ENCODE data around the gene FUS. TPM values are rescaled to one million over a fixed set of nuclear protein-coding genes. Genes with fewer than 3 reads are reported as not detected.
"Not testable (repeated sequence)": the region's sequence is repeated elsewhere in the genome, so short reads cannot be mapped to it uniquely, and the experiment has no call there.

The FUS gene
- total RNA-seq, 5 donors from 2014 or later (not counting 1 experiment from before 2014, with no cell fraction given) = 410 to 963 (median 434) TPM

- ATAC-seq (replicated peaks in 1 of 4) (no peak), DNase-seq (peak in 1 of 35 experiments; percentile 8)
- no peak overlapping the region for H3K4me3 Mint-ChIP-seq
- CTCF ChIA-PET = no interaction called here
- peaks cover 29 to 77% of the 10 kb centered on the region in 2 donors for H3K36me3 ChIP-seq (ENCODE audit: control insufficient read depth in 2 of 2, extremely low read depth in 1 of 2, insufficient read depth in 1 of 2, low read length in 1 of 2)
- H3K27ac ChIP-seq (ENCODE audit: low read length) = no peak overlapping the region
- H3K4me3 ChIP-seq (ENCODE audit: control insufficient read depth in 1 of 2, extremely low read depth in 1 of 2, low read length in 1 of 2) = no peak overlapping the region
- POLR2A ChIA-PET = interaction anchor here in 1 of 2 donors (1.2 kb wide), 1 partner anchor 17 kb away, joined by 3 read pairs; no protein-coding TSS in a partner anchor
- H3K4me1 ChIP-seq (ENCODE audit: control insufficient read depth in 1 of 2, extremely low read depth in 1 of 2, insufficient read depth in 2 of 2, low read length in 2 of 2) = peaks cover 4 to 34% of the 10 kb centered on the region in 2 experiments
- H3K9me3 Mint-ChIP-seq = no peaks in the 10 kb centered on the region
- H3K27me3 ChIP-seq (replicated peaks in 1 of 2; ENCODE audit: control insufficient read depth in 2 of 2, extremely low read depth in 1 of 2, insufficient read depth in 2 of 2, low read length in 1 of 2) = no peaks in the 10 kb centered on the region
- peaks cover 59 to 74% (median 61%) of the 10 kb centered on the region in 3 donors for H3K4me1 Mint-ChIP-seq
- 88% methylated on average over 3 of the region's 7 CpGs for WGBS (ENCODE audit: insufficient coverage)
- H3K27ac Mint-ChIP-seq = peak overlapping the region in 1 of 2 donors; percentile 52
- H3K27me3 Mint-ChIP-seq = no peaks in the 10 kb centered on the region
- peaks cover 48% of the 10 kb centered on the region for H3K36me3 Mint-ChIP-seq
- no peaks in the 10 kb centered on the region for H3K9me3 ChIP-seq
Measured at GRCh38 chr16:31194898-31195297, 15.0 kb downstream of the FUS start.

- H3K27ac ChIP-seq (ENCODE audit: low read length); H3K4me3 ChIP-seq (ENCODE audit: control insufficient read depth in 1 of 2, extremely low read depth in 1 of 2, low read length in 1 of 2): not testable (repeated sequence)
- peaks cover 59 to 73% (median 61%) of the 10 kb centered on the region in 3 donors for H3K4me1 Mint-ChIP-seq
Measured at GRCh38 chr16:31195861-31196260, 15.9 kb downstream of the FUS start.

DNA sequence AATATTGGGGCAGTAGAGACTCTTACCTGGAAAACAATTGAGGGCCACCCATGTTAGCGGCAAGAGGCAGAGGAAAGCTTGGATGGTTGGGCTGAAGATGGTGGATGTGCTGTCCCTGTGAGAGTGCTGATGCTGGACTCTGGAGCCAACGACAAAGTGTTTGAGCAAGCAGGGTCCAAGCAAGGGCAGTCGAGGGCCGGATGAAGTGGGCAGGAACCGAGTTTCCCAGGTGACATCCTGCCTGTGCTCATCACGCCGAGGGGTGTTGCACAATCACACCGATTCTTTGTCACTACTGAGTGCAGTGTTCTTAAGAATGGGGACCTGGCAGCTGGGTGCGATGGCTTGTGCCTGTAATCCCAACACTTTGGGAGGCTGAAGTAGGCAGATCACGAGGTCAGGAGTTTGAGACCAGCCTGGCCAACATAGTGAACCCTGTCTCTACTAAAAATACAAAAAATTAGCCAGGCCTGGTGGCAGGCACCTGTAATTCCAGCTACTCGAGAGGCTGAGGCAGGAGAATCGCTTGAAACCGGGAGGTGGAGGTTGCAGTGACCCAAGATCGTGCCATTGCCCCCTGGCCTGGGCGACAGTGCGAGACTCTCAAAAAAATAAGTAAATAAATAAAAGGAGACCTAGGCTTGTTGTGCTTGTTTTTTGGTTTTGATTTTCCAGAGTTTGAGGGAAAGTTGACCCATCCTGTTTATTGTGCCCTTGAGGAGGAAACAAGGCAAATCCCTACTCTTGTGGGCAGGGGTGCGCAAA lies 16.6 kb downstream of the FUS start:
- H3K9me3 Mint-ChIP-seq = no peaks in the 10 kb centered on the region
- Histone ChIP-seq H3K9me3 (no peaks in the 10 kb centered on the region), H3K27me3 (replicated peaks in 1 of 2; ENCODE audit: control insufficient read depth in 2 of 2, extremely low read depth in 1 of 2, insufficient read depth in 2 of 2, low read length in 1 of 2) (no peaks in the 10 kb centered on the region), H3K4me1 (ENCODE audit: control insufficient read depth in 1 of 2, extremely low read depth in 1 of 2, insufficient read depth in 2 of 2, low read length in 2 of 2) (peaks cover 12 to 46% of the 10 kb centered on the region in 2 experiments), H3K36me3 (ENCODE audit: control insufficient read depth in 2 of 2, extremely low read depth in 1 of 2, insufficient read depth in 1 of 2, low read length in 1 of 2) (peaks cover 25 to 61% of the 10 kb centered on the region in 2 donors), H3K4me3 (ENCODE audit: control insufficient read depth in 1 of 2, extremely low read depth in 1 of 2, low read length in 1 of 2) (no peak overlapping the region), H3K27ac (ENCODE audit: low read length) (no peak overlapping the region)
- ChIA-PET CTCF (no interaction called here), POLR2A (interaction anchor here (0.6 to 1.2 kb wide), 3 partner anchors 14 to 1102 kb away, joined by 3 to 8 read pairs (median 3); no protein-coding TSS in a partner anchor)
- no peaks in the 10 kb centered on the region for H3K27me3 Mint-ChIP-seq
- DNase-seq = no peak
- no peak for ATAC-seq (replicated peaks in 1 of 4)
- H3K4me1 Mint-ChIP-seq = peaks cover 62 to 73% (median 64%) of the 10 kb centered on the region in 3 donors
- H3K27ac Mint-ChIP-seq = peak overlapping the region in 1 of 2 donors; percentile 44
- WGBS (ENCODE audit: insufficient coverage) = 82% methylated on average over 12 of the region's 17 CpGs
- peaks cover 32% of the 10 kb centered on the region for H3K36me3 Mint-ChIP-seq
- H3K4me3 Mint-ChIP-seq = no peak overlapping the region

More at GRCh38 chr16:31195861-31196260, 15.9 kb downstream of the FUS start:
- H3K27me3 ChIP-seq (replicated peaks in 1 of 2; ENCODE audit: control insufficient read depth in 2 of 2, extremely low read depth in 1 of 2, insufficient read depth in 2 of 2, low read length in 1 of 2); H3K27me3 Mint-ChIP-seq; ATAC-seq (replicated peaks in 1 of 4); H3K9me3 ChIP-seq; CTCF ChIA-PET; DNase-seq; H3K9me3 Mint-ChIP-seq; H3K4me3 Mint-ChIP-seq: not testable (repeated sequence)
- peaks cover 6 to 40% of the 10 kb centered on the region in 2 experiments for H3K4me1 ChIP-seq (ENCODE audit: control insufficient read depth in 1 of 2, extremely low read depth in 1 of 2, insufficient read depth in 2 of 2, low read length in 2 of 2)
- 95% methylated on average over 9 of the region's 11 CpGs for WGBS (ENCODE audit: insufficient coverage)
- H3K36me3 Mint-ChIP-seq = peaks cover 39% of the 10 kb centered on the region
- POLR2A ChIA-PET = interaction anchor here (0.6 to 1.2 kb wide), 3 partner anchors 13 to 1101 kb away, joined by 3 to 8 read pairs (median 3); no protein-coding TSS in a partner anchor
- peaks cover 25 to 68% of the 10 kb centered on the region in 2 donors for H3K36me3 ChIP-seq (ENCODE audit: control insufficient read depth in 2 of 2, extremely low read depth in 1 of 2, insufficient read depth in 1 of 2, low read length in 1 of 2)
- H3K27ac Mint-ChIP-seq = peak overlapping the region in 1 of 2 donors; percentile 44

GRCh38 chr16:31198207-31198882 lies 18.4 kb downstream of the FUS start:
- H3K9me3 ChIP-seq = no peaks in the 10 kb centered on the region
- no peaks in the 10 kb centered on the region for H3K27me3 ChIP-seq (replicated peaks in 1 of 2; ENCODE audit: control insufficient read depth in 2 of 2, extremely low read depth in 1 of 2, insufficient read depth in 2 of 2, low read length in 1 of 2)
- Mint-ChIP-seq H3K4me3 (no peak overlapping the region), H3K27me3 (no peaks in the 10 kb centered on the region), H3K27ac (peak overlapping the region; percentile 58 to 65), H3K36me3 (peaks cover 15% of the 10 kb centered on the region), H3K4me1 (peaks cover 59 to 70% (median 63%) of the 10 kb centered on the region in 3 donors), H3K9me3 (no peaks in the 10 kb centered on the region)
- CTCF ChIA-PET = interaction anchor here in 1 of 2 donors (0.6 to 0.7 kb wide), 2 partner anchors 21 to 221 kb away, joined by 4 read pairs; no protein-coding TSS in a partner anchor
- H3K36me3 ChIP-seq (ENCODE audit: control insufficient read depth in 2 of 2, extremely low read depth in 1 of 2, insufficient read depth in 1 of 2, low read length in 1 of 2) = peaks cover 19 to 43% of the 10 kb centered on the region in 2 donors
- DNase-seq (no peak), ATAC-seq (replicated peaks in 1 of 4) (no peak)
- H3K4me1 ChIP-seq (ENCODE audit: control insufficient read depth in 1 of 2, extremely low read depth in 1 of 2, insufficient read depth in 2 of 2, low read length in 2 of 2) = peaks cover 13 to 52% of the 10 kb centered on the region in 2 experiments
- 78% methylated on average over 7 of the region's 7 CpGs for WGBS (ENCODE audit: insufficient coverage)
- POLR2A ChIA-PET = interaction anchor here (0.5 to 1.2 kb wide), 3 partner anchors 13 to 228 kb away, joined by 3 to 9 read pairs (median 4); no protein-coding TSS in a partner anchor
- peak overlapping the region; percentile 18 for H3K27ac ChIP-seq (ENCODE audit: low read length)
- no peak overlapping the region for H3K4me3 ChIP-seq (ENCODE audit: control insufficient read depth in 1 of 2, extremely low read depth in 1 of 2, low read length in 1 of 2)

DNA sequence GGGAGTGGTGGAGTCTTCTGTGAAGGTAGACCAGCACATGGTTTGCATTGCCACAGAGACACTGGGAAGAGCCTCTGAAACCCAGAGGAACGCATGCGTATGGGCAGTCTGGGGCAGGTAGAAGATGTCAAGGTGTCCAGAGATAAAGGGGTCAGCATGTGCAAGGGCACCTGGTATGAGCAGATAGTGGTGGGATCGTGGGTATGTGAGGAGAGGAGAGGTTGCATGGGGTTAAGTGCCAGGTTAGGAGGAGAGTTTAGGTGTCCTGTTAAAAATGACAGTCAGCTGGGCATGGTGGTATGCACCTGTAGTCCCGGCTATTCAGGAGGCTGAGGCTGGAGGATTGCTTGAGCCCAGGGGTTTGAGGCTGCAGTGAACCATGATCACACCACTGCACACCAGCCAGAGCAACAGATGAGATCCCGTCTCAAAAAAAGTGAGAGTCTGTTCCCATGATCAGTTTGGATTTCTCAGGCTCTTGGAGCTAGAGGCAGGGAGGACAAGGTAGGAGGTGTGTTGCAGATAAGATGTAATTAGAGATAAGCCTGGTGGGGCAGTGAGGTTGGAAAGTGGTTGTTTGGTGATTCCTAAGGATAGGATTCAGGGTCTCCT lies 19.6 kb downstream of the FUS start:
- no peaks in the 10 kb centered on the region for H3K9me3 ChIP-seq
- H3K4me1 ChIP-seq (ENCODE audit: control insufficient read depth in 1 of 2, extremely low read depth in 1 of 2, insufficient read depth in 2 of 2, low read length in 2 of 2) = peaks cover 13 to 46% of the 10 kb centered on the region in 2 experiments
- POLR2A ChIA-PET = interaction anchor here (0.6 to 1.5 kb wide), 3 partner anchors 10 to 41 kb away, joined by 4 to 6 read pairs (median 6); no protein-coding TSS in a partner anchor
- no peaks in the 10 kb centered on the region for H3K27me3 ChIP-seq (replicated peaks in 1 of 2; ENCODE audit: control insufficient read depth in 2 of 2, extremely low read depth in 1 of 2, insufficient read depth in 2 of 2, low read length in 1 of 2)
- Mint-ChIP-seq H3K9me3 (no peaks in the 10 kb centered on the region), H3K27me3 (no peaks in the 10 kb centered on the region), H3K4me1 (peaks cover 60 to 65% (median 63%) of the 10 kb centered on the region in 3 donors), H3K27ac (peak overlapping the region; percentile 57 to 65), H3K36me3 (peaks cover 11% of the 10 kb centered on the region), H3K4me3 (peak overlapping the region; percentile 1 to 90 (median 17))
- ATAC-seq (replicated peaks in 1 of 4) (no peak), DNase-seq (no peak)
- no peak overlapping the region for H3K27ac ChIP-seq (ENCODE audit: low read length)
- CTCF ChIA-PET = no interaction called here
- WGBS (ENCODE audit: insufficient coverage) = 91% methylated on average over 3 of the region's 5 CpGs
- no peak overlapping the region for H3K4me3 ChIP-seq (ENCODE audit: control insufficient read depth in 1 of 2, extremely low read depth in 1 of 2, low read length in 1 of 2)
- peaks cover 15 to 31% of the 10 kb centered on the region in 2 donors for H3K36me3 ChIP-seq (ENCODE audit: control insufficient read depth in 2 of 2, extremely low read depth in 1 of 2, insufficient read depth in 1 of 2, low read length in 1 of 2)
